HepG2 (cell line): ENCODE data around the gene SCYGR6. TPM values are rescaled to one million over a fixed set of nuclear protein-coding genes. Genes with fewer than 3 reads are reported as not detected.
A peak's percentile ranks its signal among the peaks of the same experiment; 100 is the strongest.

ENCODE experiments used
- ATF7-NPFF ChIP-seq: sonication (generic); formaldehyde crosslinking; IDR thresholded peaks from 2 replicates; pipeline ENCODE4 v1.8.1; 2023; ENCODE audit warnings: mild to moderate bottlenecking, low read depth, missing genetic modification reagents, moderate library complexity
- CEBPB ChIP-seq: IDR thresholded peaks from 2 replicates; pipeline ENCODE4 v1.6.1; 2011; ENCODE audit warnings: low read depth, low read length, improper control_type of control experiment, borderline replicate concordance
- NFATC3 ChIP-seq: sonication (generic); formaldehyde crosslinking; IDR thresholded peaks from 2 replicates; pipeline ENCODE4 v1.5.1; 2020; ENCODE audit warnings: mild to moderate bottlenecking, missing genetic modification reagents
- NRL ChIP-seq: sonication (generic); formaldehyde crosslinking; IDR thresholded peaks from 2 replicates; pipeline ENCODE4 v1.5.0; 2020; ENCODE audit warnings: missing genetic modification reagents, mild to moderate bottlenecking, moderate library complexity, borderline replicate concordance
- RBFOX2 ChIP-seq: fragments of 200-400 bp; formaldehyde crosslinking; IDR thresholded peaks from 2 replicates; pipeline ENCODE4 v1.6.1; 2017; ENCODE audit warnings: low read depth, mild to moderate bottlenecking, low read length
- SMYD3 ChIP-seq: sonication (generic); formaldehyde crosslinking; IDR thresholded peaks from 2 replicates; pipeline ENCODE4 v1.8.1; 2023; ENCODE audit warnings: mild to moderate bottlenecking, missing genetic modification reagents
- SOX5 ChIP-seq: IDR thresholded peaks from 2 replicates; pipeline ENCODE4 v1.6.1; 2016; ENCODE audit warnings: borderline replicate concordance
- SP140L ChIP-seq: sonication (generic); formaldehyde crosslinking; IDR thresholded peaks from 2 replicates; pipeline ENCODE4 v1.4.0; 2020; ENCODE audit warnings: missing genetic modification reagents, borderline replicate concordance
- SSRP1 ChIP-seq: IDR thresholded peaks from 2 replicates; pipeline ENCODE4 v1.6.1; 2016; ENCODE audit warnings: control low read depth
- TEAD3 ChIP-seq: optimal IDR thresholded peaks from 2 replicates; pipeline ENCODE3; 2016; ENCODE audit warnings: borderline replicate concordance
- TOPORS ChIP-seq: sonication (generic); formaldehyde crosslinking; IDR thresholded peaks from 2 replicates; pipeline ENCODE4 v1.8.0; 2023; ENCODE audit warnings: mild to moderate bottlenecking, missing genetic modification reagents
- ZFP36 ChIP-seq: fragments of 150-350 bp; IDR thresholded peaks from 2 replicates; pipeline ENCODE4 v1.6.1; 2018; ENCODE audit warnings: borderline replicate concordance, low read length, low read depth; ENCODE audit not compliant: partially characterized antibody
- ZNF180 ChIP-seq: sonication (generic); formaldehyde crosslinking; IDR thresholded peaks from 2 replicates; pipeline ENCODE4 v1.4.0; 2020; ENCODE audit warnings: low read depth, missing genetic modification reagents, borderline replicate concordance
- ZNF264 ChIP-seq: sonication (generic); formaldehyde crosslinking; IDR thresholded peaks from 2 replicates; pipeline ENCODE4 v1.4.0; 2020; ENCODE audit warnings: missing genetic modification reagents
- ZNF619 ChIP-seq: sonication (generic); formaldehyde crosslinking; IDR thresholded peaks from 2 replicates; pipeline ENCODE4 v1.4.0; 2020; ENCODE audit warnings: mild to moderate bottlenecking, missing genetic modification reagents
- ZNF724P ChIP-seq: sonication (generic); formaldehyde crosslinking; IDR thresholded peaks from 2 replicates; pipeline ENCODE4 v1.8.0; 2022; ENCODE audit warnings: missing genetic modification reagents, borderline replicate concordance
- ZNF83 ChIP-seq: sonication (generic); formaldehyde crosslinking; IDR thresholded peaks from 2 replicates; pipeline ENCODE4 v1.4.0; 2020; ENCODE audit warnings: missing genetic modification reagents, mild to moderate bottlenecking, borderline replicate concordance
- polyA plus RNA-seq, 8 experiments: library from polyadenylated mRNA; depleted of rRNA in 3 of 8; stranded (reverse) in 7 of 8; unstranded in 1 of 8; fragments of >200 nt; fragmentation: Illumina TruSeq in 4 of 8; extraction: Trizol in 4 of 8; gene quantifications; 2 replicates each; pipeline versions ENCODE4 v1.2.1 to v1.2.3, GENCODE V29; 2011 to 2016; ENCODE audit warnings: low read depth in 4 of 8, missing spikeins in 1 of 8, mixed read lengths in 1 of 8; ENCODE audit not compliant: insufficient read depth in 1 of 8
- total RNA-seq, 5 experiments: library from RNA; depleted of rRNA; stranded (reverse); fragments of >200 nt; fragmentation: Illumina TruSeq; extraction: Trizol; gene quantifications; 2 replicates each; pipeline ENCODE4 v1.2.3, GENCODE V29; 2016; ENCODE audit warnings: low read depth in 1 of 5
- TF ChIP-seq, protein P1 (sequence below): sonication (generic); formaldehyde crosslinking; IDR thresholded peaks from 2 replicates; pipeline ENCODE4 v1.4.0; 2020; ENCODE audit warnings: missing genetic modification reagents
- TF ChIP-seq, protein P2 (sequence below): IDR thresholded peaks from 2 replicates; pipeline ENCODE4 v1.6.1; 2012; ENCODE audit warnings: low read depth, low read length, improper control_type of control experiment
- TF ChIP-seq, protein P3 (sequence below): sonication (generic); formaldehyde crosslinking; IDR thresholded peaks from 2 replicates; pipeline ENCODE4 v1.9.0; 2021; ENCODE audit warnings: missing genetic modification reagents, mild to moderate bottlenecking, borderline replicate concordance
- TF ChIP-seq, protein P4 (sequence below): sonication (generic); formaldehyde crosslinking; IDR thresholded peaks from 2 replicates; pipeline ENCODE4 v1.8.1; 2022; ENCODE audit warnings: low read depth, mild to moderate bottlenecking, missing genetic modification reagents

SCYGR6 gene
- total and polyA plus RNA-seq, 2 of the 13 experiments (the other 11 are each of a cell fraction or from before 2014, with no cell fraction given): not detected

DNA sequence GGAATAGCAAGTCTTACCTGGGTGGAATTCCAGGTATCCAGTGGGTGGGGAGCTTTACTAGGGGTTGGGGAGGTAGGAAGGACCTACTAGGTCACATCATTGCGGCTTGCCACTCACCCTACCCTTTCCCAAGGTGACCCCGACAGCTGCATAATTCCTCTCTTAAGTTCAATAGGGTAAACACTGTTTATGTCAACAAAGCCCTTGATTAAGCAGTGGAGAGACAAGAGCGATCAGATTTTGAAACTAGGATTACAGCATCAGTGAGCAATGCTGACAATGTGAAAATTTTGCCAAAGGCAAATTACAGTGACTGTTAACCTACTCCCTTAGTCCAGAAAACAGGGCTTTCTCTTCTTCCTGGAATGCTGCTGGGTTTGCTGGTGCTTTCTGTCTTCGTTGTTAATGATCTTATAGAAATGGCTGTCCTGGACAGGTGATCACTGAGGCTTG lies 21.3 kb downstream of the SCYGR6 start (continued):
- TF ChIP-seq, protein P1, sequence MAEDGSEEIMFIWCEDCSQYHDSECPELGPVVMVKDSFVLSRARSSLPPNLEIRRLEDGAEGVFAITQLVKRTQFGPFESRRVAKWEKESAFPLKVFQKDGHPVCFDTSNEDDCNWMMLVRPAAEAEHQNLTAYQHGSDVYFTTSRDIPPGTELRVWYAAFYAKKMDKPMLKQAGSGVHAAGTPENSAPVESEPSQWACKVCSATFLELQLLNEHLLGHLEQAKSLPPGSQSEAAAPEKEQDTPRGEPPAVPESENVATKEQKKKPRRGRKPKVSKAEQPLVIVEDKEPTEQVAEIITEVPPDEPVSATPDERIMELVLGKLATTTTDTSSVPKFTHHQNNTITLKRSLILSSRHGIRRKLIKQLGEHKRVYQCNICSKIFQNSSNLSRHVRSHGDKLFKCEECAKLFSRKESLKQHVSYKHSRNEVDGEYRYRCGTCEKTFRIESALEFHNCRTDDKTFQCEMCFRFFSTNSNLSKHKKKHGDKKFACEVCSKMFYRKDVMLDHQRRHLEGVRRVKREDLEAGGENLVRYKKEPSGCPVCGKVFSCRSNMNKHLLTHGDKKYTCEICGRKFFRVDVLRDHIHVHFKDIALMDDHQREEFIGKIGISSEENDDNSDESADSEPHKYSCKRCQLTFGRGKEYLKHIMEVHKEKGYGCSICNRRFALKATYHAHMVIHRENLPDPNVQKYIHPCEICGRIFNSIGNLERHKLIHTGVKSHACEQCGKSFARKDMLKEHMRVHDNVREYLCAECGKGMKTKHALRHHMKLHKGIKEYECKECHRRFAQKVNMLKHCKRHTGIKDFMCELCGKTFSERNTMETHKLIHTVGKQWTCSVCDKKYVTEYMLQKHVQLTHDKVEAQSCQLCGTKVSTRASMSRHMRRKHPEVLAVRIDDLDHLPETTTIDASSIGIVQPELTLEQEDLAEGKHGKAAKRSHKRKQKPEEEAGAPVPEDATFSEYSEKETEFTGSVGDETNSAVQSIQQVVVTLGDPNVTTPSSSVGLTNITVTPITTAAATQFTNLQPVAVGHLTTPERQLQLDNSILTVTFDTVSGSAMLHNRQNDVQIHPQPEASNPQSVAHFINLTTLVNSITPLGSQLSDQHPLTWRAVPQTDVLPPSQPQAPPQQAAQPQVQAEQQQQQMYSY (CRISPR knock-in tag): no peak
- no peak for TF ChIP-seq RBFOX2
- TF ChIP-seq SSRP1 (CRISPR knock-in tag): no peak
- TF ChIP-seq SOX5 (CRISPR knock-in tag): 0 out of 2 replicates have a peak, but pooled peaks have one; percentile 31
- no peak for TF ChIP-seq TOPORS (CRISPR knock-in tag)
- no peak for TF ChIP-seq SP140L (CRISPR knock-in tag)
- no peak for TF ChIP-seq ZNF180 (CRISPR knock-in tag)
- no peak for TF ChIP-seq ATF7-NPFF (CRISPR knock-in tag)
- TF ChIP-seq TEAD3 (CRISPR knock-in tag): peak; percentile 90
- TF ChIP-seq, protein P2, sequence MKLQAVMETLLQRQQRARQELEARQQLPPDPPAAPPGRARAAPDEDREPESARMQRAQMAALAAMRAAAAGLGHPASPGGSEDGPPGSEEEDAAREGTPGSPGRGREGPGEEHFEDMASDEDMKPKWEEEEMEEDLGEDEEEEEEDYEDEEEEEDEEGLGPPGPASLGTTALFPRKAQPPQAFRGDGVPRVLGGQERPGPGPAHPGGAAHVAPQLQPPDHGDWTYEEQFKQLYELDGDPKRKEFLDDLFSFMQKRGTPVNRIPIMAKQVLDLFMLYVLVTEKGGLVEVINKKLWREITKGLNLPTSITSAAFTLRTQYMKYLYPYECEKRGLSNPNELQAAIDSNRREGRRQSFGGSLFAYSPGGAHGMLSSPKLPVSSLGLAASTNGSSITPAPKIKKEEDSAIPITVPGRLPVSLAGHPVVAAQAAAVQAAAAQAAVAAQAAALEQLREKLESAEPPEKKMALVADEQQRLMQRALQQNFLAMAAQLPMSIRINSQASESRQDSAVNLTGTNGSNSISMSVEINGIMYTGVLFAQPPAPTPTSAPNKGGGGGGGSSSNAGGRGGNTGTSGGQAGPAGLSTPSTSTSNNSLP: peak; percentile 66; the same call in 1 of the 2 replicates
- TF ChIP-seq CEBPB: no peak; the same call in 1 of the 2 replicates
- no peak for TF ChIP-seq ZNF83 (CRISPR knock-in tag)
- no peak for TF ChIP-seq SMYD3 (CRISPR knock-in tag)
- no peak for TF ChIP-seq ZNF619 (CRISPR knock-in tag)
- no peak for TF ChIP-seq NRL
- no peak for TF ChIP-seq ZNF264 (CRISPR knock-in tag)
- no peak for TF ChIP-seq ZNF724P (CRISPR knock-in tag)
- TF ChIP-seq, protein P3, sequence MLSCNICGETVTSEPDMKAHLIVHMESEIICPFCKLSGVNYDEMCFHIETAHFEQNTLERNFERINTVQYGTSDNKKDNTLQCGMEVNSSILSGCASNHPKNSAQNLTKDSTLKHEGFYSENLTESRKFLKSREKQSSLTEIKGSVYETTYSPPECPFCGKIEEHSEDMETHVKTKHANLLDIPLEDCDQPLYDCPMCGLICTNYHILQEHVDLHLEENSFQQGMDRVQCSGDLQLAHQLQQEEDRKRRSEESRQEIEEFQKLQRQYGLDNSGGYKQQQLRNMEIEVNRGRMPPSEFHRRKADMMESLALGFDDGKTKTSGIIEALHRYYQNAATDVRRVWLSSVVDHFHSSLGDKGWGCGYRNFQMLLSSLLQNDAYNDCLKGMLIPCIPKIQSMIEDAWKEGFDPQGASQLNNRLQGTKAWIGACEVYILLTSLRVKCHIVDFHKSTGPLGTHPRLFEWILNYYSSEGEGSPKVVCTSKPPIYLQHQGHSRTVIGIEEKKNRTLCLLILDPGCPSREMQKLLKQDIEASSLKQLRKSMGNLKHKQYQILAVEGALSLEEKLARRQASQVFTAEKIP (CRISPR knock-in tag): no peak
- TF ChIP-seq NFATC3 (CRISPR knock-in tag): no peak
- no peak for TF ChIP-seq ZFP36
- TF ChIP-seq, protein P4, sequence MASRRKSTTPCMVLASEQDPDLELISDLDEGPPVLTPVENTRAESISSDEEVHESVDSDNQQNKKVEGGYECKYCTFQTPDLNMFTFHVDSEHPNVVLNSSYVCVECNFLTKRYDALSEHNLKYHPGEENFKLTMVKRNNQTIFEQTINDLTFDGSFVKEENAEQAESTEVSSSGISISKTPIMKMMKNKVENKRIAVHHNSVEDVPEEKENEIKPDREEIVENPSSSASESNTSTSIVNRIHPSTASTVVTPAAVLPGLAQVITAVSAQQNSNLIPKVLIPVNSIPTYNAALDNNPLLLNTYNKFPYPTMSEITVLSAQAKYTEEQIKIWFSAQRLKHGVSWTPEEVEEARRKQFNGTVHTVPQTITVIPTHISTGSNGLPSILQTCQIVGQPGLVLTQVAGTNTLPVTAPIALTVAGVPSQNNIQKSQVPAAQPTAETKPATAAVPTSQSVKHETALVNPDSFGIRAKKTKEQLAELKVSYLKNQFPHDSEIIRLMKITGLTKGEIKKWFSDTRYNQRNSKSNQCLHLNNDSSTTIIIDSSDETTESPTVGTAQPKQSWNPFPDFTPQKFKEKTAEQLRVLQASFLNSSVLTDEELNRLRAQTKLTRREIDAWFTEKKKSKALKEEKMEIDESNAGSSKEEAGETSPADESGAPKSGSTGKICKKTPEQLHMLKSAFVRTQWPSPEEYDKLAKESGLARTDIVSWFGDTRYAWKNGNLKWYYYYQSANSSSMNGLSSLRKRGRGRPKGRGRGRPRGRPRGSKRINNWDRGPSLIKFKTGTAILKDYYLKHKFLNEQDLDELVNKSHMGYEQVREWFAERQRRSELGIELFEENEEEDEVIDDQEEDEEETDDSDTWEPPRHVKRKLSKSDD (CRISPR knock-in tag): no peak
